GM21528 (cell line): Measurements from ENCODE around the gene PRKN.

Experiments used
- ATAC-seq: cut with Tn5 transposase; IDR thresholded peaks from one replicate; pipeline ENCODE4 v1.9.1; 2021; ENCODE audit warnings: mild to moderate bottlenecking, moderate library complexity; ENCODE audit not compliant: unreplicated experiment, low FRiP score

PRKN gene

GRCh38 chr6:162343936-162344645, 383.5 kb downstream of the PRKN start:
- ATAC-seq = no peak

GRCh38 chr6:162343198-162343935, 384.2 kb downstream of the PRKN start:
- ATAC-seq = no peak

GRCh38 chr6:162337412-162337811, 390.2 kb downstream of the PRKN start:
- ATAC-seq = no peak

- no peak for ATAC-seq
Measured at GRCh38 chr6:162336359-162336758, 391.2 kb downstream of the PRKN start.

GRCh38 chr6:162332365-162332764, 395.2 kb downstream of the PRKN start:
- no peak for ATAC-seq

DNA sequence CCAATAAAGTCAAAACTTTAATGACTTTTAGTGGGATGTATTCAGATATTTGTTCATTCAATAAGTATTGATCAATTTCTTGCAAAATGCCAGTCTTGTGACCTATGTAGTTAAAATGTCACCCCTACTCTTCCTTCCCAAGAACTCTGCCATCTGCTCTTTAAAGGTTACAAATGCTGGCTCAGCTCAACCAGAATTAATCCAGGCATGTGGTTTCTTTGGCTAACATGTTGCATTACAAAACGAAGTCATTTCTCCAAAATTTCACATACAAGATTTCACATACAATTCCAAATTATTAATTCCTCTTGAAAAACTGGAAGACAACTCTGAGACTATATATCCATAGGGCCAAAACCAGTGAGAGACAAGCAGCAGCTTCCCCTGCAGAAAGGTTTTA, 395.7 kb downstream of the PRKN start:
- ATAC-seq = no peak

- ATAC-seq = no peak
Measured at GRCh38 chr6:162325826-162326225, 401.7 kb downstream of the PRKN start.

DNA sequence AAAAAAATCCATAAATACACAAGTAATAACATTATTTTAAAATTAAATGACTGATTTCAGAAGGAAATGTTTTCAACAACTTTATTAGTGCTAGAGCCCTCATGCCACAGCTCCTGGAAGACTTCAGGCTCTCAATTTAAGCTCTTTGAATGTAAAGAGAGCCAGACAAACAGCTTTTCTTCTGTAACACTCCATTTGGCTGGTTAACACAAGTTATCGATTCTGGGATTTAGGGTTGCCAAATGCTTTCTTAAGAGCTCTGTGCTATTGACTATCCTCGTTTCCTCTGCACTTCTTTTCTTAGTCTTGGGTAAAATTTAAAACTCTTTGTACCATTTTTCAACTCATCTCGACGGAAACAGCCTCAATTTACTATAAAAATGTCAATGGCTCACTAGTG, 402.5 kb downstream of the PRKN start:
- ATAC-seq = no peak

GRCh38 chr6:162315291-162315690, 412.3 kb downstream of the PRKN start:
- no peak for ATAC-seq

DNA sequence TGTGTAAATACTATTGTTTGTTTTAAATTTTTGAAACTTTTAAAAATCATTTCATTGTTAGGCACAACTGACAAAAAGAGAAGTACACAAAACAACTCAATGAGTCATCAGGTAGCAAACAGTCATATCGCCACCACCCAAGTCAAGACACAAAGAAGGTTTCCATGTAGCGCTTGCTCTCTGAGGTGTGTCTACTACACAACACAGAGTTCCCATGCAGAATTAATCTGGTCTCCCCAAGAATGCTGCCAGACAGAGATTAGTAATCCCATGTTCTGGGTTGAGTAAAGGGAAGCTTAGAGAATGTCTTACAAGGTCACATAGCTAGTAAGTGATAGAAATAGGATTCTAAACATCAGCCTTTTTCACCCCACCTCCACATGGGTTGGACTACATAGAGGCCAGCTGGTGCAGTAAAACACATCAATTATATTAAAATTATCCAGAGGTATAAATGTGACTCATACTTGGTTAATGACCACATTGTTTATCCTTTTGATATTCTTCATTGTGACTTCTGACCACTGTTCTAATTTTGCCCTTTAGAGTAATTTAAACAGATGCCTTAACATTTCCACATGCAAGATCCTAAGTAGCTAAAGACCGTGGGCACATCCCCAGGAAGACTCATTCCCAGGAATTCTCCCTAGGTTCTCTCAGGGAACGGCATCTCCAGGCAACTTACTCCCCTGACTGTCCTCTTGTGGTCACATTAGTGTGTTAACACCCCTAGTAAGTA, 413.5 kb downstream of the PRKN start:
- ATAC-seq = no peak

- ATAC-seq = no peak
Measured at GRCh38 chr6:162307865-162308264, 419.7 kb downstream of the PRKN start.

DNA sequence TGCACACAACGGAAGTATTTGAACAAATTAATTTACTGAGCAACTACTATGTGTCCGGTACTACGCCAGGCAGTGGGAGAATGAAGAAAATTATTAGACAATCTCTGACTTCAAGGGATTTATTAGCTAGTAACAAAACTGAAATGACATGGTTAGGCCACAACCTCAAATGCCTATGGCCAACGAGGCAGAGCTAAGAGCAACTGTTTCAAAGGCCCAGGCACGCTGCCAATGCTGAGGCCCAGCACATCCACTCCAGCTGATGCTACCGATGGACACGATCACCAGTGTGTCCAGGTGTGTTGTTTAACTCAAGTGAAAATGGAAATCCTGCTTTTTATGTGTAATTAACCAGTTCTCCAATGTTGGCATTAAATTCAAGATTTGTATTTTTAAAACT, 420.9 kb downstream of the PRKN start:
- no peak for ATAC-seq

GRCh38 chr6:162301128-162301527, 426.4 kb downstream of the PRKN start:
- ATAC-seq = no peak

- no peak for ATAC-seq
Measured at GRCh38 chr6:162294029-162294428, 433.5 kb downstream of the PRKN start.

- ATAC-seq = no peak
Measured at GRCh38 chr6:162292915-162293314, 434.7 kb downstream of the PRKN start.

DNA sequence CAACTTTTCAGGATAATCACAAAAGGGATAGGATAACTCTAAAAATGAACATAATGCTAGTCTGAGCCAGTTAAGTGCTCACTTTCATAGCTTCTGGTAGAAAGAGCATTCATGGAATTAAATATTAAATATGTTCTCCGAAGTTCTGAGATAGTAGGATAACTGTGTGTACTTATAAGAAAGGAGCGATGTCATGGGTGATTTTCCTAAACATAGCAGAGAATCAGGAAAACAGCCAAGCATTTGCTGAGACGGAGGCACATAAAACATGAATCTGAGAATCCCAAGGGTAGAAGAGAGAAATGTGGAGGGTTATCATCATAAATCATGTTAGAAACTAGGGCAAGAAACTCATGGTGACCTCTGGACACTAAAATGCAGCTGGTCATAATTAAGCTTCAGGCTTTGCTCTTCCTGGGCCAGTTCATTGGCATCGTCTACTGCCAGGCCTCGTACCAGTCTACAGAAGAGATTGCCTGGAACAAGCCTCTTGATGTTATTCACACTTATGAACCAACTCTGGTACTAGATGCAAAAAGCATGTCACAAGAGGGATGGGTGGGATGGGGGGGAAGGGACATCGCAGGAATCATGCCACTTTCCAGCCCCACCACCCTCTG, 436.6 kb downstream of the PRKN start:
- no peak for ATAC-seq

GRCh38 chr6:162289972-162290371, 437.6 kb downstream of the PRKN start:
- ATAC-seq = no peak

DNA sequence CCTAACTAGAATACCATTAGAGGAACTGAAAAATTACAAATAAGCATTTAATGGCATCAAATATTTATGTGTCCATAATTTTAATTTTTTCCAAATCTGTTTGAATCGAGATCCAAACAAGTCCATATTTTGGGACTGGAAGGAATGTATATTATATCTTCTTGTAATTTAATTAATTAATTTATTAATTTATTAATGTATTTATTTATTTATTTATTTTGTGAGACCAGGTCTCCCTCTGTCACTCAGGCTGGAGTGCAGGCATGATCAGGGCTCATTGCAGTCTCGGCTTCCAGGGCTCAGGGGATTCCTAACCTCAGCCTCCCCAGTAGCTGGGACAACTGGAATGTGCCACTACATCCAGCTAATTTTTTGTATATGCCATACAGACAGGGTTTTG, 453.6 kb downstream of the PRKN start:
- no peak for ATAC-seq

GRCh38 chr6:162271922-162272321, 455.6 kb downstream of the PRKN start:
- no peak for ATAC-seq

DNA sequence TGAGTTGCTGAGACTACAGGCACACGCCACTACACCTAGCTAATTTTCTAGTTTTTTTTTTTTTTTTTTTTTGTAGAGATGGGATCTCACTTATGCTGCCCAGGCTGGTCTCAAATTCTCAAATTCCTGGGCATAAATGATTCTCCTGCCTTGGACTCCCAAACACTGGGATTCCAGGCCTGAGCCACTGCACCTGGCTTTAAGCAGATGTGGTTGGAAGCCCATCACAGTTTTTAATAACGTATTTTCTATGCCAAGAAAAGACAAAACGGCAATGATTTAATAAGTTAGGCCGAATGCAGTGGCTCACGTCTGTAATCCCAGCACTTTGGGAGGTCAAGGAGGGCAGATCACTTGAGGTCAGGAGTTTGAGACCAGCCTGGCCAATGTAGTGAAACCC, 456.6 kb downstream of the PRKN start:
- no peak for ATAC-seq

DNA sequence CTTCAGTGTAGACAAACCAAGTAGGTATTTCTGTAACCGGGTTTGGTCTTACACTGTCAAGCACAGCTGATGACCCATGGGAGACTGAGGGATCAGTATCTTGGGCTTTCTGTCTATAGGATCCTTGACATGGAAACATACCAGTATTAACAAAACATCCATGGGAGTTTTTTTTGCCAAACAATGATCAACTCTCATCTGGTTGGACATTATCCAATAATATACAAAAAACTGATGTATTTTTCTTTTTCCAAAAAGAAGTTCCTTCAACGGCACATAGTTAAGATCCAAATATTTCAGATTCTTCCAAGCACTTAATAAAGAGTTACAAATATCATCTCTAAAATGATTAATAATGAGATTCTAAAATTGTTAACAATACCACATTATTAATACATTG, 459.9 kb downstream of the PRKN start:
- no peak for ATAC-seq
